CD4-positive, alpha-beta memory T cell (primary cell): ENCODE measurements around the gene ZNF776. TPM values are rescaled to one million over a fixed set of nuclear protein-coding genes. Genes with fewer than 3 reads are reported as not detected.
"Not testable (repeated sequence)": the region's sequence is repeated elsewhere in the genome, so short reads cannot be mapped to it uniquely, and the experiment has no call there.

ENCODE experiments used
- CTCF ChIA-PET: fragments of 350-600 bp; sonication (Branson Sonifier 250); formaldehyde crosslinking; loops from one replicate; lab custom pipeline; 2021; ENCODE audit warnings: inconsistent platforms; ENCODE audit not compliant: partially characterized antibody; lab: Charles Lee
- POLR2A ChIA-PET: fragments of 350-600 bp; sonication (Branson Sonifier 250); formaldehyde crosslinking; loops from one replicate; lab custom pipeline; 2021; ENCODE audit not compliant: partially characterized antibody; lab: Charles Lee
- DNase-seq, 5 donors: peaks; one replicate each; pipeline versions ENCODE4 v3.0.0 to v3.0.0-alpha.2; 2020 to 2022; ENCODE audit warnings: mixed read lengths in 1 of 5
- H3K27ac ChIP-seq: one replicate; pipeline ENCODE4 v1.7.0; 2013; ENCODE audit warnings: low read depth, low read length
- H3K27me3 ChIP-seq: 2 replicates; pipeline ENCODE4 v1.7.0; 2013; ENCODE audit warnings: mild to moderate bottlenecking, low read length, moderate library complexity; ENCODE audit not compliant: insufficient read depth
- H3K36me3 ChIP-seq: 2 replicates; pipeline ENCODE4 v1.7.0; 2013; ENCODE audit warnings: mild to moderate bottlenecking, low read length, moderate library complexity; ENCODE audit not compliant: insufficient read depth
- H3K4me1 ChIP-seq: 2 replicates; pipeline ENCODE4 v1.7.0; 2013; ENCODE audit warnings: mild to moderate bottlenecking, low read length, moderate library complexity; ENCODE audit not compliant: insufficient read depth
- H3K4me3 ChIP-seq, 2 donors: one replicate each; pipeline ENCODE4 v1.7.0; 2013; ENCODE audit warnings: low read length in 2 of 2, mild to moderate bottlenecking in 1 of 2
- H3K9me3 ChIP-seq, 2 donors: one replicate each; pipeline ENCODE4 v1.7.0; 2013; ENCODE audit warnings: low read length in 2 of 2, control low read depth in 1 of 2; ENCODE audit not compliant: control insufficient read depth in 1 of 2
- H3K27ac Mint-ChIP-seq, 7 donors: one replicate each; pipeline ENCODE4 v1.8.0; 2020 to 2021; ENCODE audit warnings: mixed read lengths in 7 of 7, mild to moderate bottlenecking in 6 of 7, inconsistent platforms in 3 of 7, moderate library complexity in 3 of 7
- H3K27me3 Mint-ChIP-seq, 2 donors: one replicate each; pipeline ENCODE4 v1.8.0; 2020 to 2021; ENCODE audit warnings: mixed read lengths in 2 of 2
- H3K36me3 Mint-ChIP-seq, 2 donors: one replicate each; pipeline ENCODE4 v1.8.0; 2020 to 2021; ENCODE audit warnings: mixed read lengths in 2 of 2, inconsistent platforms in 1 of 2, mild to moderate bottlenecking in 1 of 2
- H3K4me1 Mint-ChIP-seq, 4 donors: one replicate each; pipeline ENCODE4 v1.8.0; 2020 to 2021; ENCODE audit warnings: mixed read lengths in 4 of 4, mild to moderate bottlenecking in 1 of 4
- H3K4me3 Mint-ChIP-seq, 8 donors: one replicate each; pipeline ENCODE4 v1.8.0; 2020 to 2021; ENCODE audit warnings: mixed read lengths in 8 of 8, mild to moderate bottlenecking in 7 of 8, moderate library complexity in 6 of 8, inconsistent platforms in 3 of 8
- H3K9me3 Mint-ChIP-seq, 8 donors: one replicate each; pipeline ENCODE4 v1.8.0; 2020 to 2021; ENCODE audit warnings: mixed read lengths in 8 of 8, mild to moderate bottlenecking in 5 of 8, inconsistent platforms in 3 of 8, moderate library complexity in 1 of 8
- intact Hi-C: fragments of 100-400 bp; cut with micrococcal nuclease; formaldehyde crosslinking; loops from one replicate; pipeline ENCODE4 v1.15.1; 2023
- polyA plus RNA-seq, 2 donors: library from polyadenylated mRNA; unstranded; fragments of 300-500 nt; fragmentation: Illumina TruSeq; gene quantifications; one replicate each; pipeline ENCODE4 v1.2.3, GENCODE V29; 2021
- total RNA-seq, 2 experiments: library from RNA; stranded (reverse); gene quantifications; one replicate each; pipeline ENCODE4 v1.2.3, GENCODE V29; 2021

ZNF776 gene
- total and polyA plus RNA-seq, 4 experiments from 2014 or later, result 3.3 to 40.9 (median 22.3) TPM

DNA sequence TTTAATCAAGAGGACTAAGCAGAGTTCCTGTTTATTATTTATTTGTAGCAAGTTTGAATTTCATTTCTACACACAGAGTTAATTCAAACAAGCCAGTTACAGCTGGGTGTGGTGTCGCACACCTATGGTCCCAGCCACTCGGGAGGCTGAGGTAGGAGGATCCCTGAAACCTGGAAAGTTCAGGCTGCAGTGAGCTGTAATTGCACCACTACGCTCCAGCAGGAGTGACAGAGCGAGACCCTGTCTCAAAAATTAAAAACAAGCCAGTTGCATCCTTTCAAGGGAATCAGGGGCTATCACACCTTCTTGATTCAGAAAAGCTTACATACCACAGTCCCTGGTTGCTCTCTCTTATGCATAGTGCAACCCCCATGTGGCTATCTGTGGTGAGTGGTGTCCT lies 42.7 kb downstream of the ZNF776 start:
- peaks cover 0 to 33% of the 10 kb centered on the region in 2 donors for H3K9me3 ChIP-seq
- peaks cover 56 to 59% of the 10 kb centered on the region in 2 donors for H3K36me3 Mint-ChIP-seq
- H3K9me3 Mint-ChIP-seq, result peaks cover 9 to 68% (median 60%) of the 10 kb centered on the region in 8 donors
- H3K27me3 ChIP-seq, result no peaks in the 10 kb centered on the region
- H3K27me3 Mint-ChIP-seq, result no peaks in the 10 kb centered on the region
- ChIA-PET POLR2A (no interaction called here), CTCF (no interaction called here)
- peaks cover 0 to 15% (median 8%) of the 10 kb centered on the region in 4 donors for H3K4me1 Mint-ChIP-seq
- no peak overlapping the region for H3K4me3 ChIP-seq
- intact Hi-C loops, result no loop called here
- no peak for DNase-seq
- H3K27ac ChIP-seq, result no peak overlapping the region
- H3K36me3 ChIP-seq, result peaks cover 3% of the 10 kb centered on the region
- no peaks in the 10 kb centered on the region for H3K4me1 ChIP-seq
- H3K4me3 Mint-ChIP-seq, result no peak overlapping the region
- no peak overlapping the region for H3K27ac Mint-ChIP-seq

DNA sequence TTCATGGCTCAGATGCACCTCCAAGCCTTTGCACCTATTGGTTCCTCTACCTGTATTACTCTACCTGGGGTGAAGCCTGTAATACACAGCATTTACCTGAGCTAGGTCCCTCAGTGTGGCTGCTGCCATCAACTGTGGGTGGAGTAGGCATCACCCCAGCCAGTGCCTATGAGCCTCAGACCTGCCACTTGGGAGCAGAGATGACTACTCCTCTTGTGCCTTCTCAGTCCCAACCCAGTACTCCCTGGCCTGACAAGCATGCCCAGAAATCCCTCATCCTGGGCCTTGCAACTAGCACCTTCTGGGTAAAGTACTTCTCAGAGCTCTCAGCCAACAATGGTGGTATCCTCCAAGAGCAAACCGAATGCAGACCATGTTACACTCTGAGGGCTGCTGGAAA lies 50.0 kb downstream of the ZNF776 start:
- H3K4me3 Mint-ChIP-seq, H3K36me3 ChIP-seq, H3K27me3 Mint-ChIP-seq, CTCF ChIA-PET, H3K4me3 ChIP-seq, H3K9me3 ChIP-seq, H3K4me1 Mint-ChIP-seq, H3K27ac ChIP-seq, H3K27ac Mint-ChIP-seq, intact Hi-C loops, H3K4me1 ChIP-seq, POLR2A ChIA-PET, H3K27me3 ChIP-seq, DNase-seq: not testable (repeated sequence)
- Mint-ChIP-seq H3K36me3 (peaks cover 40 to 44% of the 10 kb centered on the region in 2 donors), H3K9me3 (peaks cover 0 to 20% (median 6%) of the 10 kb centered on the region in 8 donors)

- peaks cover 5% of the 10 kb centered on the region for H3K36me3 ChIP-seq
- ChIA-PET POLR2A (interaction anchor here (0.8 to 1.7 kb wide), 4 partner anchors 14 to 73 kb away, joined by 3 to 4 read pairs (median 4); partner anchors contain the start of genes ZNF552 and ZNF671), CTCF (no interaction called here)
- Mint-ChIP-seq H3K9me3 (peaks cover 0 to 3% (median 0%) of the 10 kb centered on the region in 8 donors), H3K27ac (peak overlapping the region in 1 of 7 donors; percentile 10), H3K36me3 (peaks cover 19 to 31% of the 10 kb centered on the region in 2 donors), H3K4me1 (peaks cover 10 to 24% (median 13%) of the 10 kb centered on the region in 4 donors), H3K27me3 (no peaks in the 10 kb centered on the region), H3K4me3 (no peak overlapping the region)
- H3K27ac ChIP-seq, result no peak overlapping the region
- H3K9me3 ChIP-seq, result no peaks in the 10 kb centered on the region
- no peaks in the 10 kb centered on the region for H3K27me3 ChIP-seq
- intact Hi-C loops, result no loop called here
- DNase-seq, result no peak
- H3K4me1 ChIP-seq, result no peaks in the 10 kb centered on the region
- no peak overlapping the region for H3K4me3 ChIP-seq
These were observed 54.1 kb downstream of the ZNF776 start for GRCh38 chr19:57800696-57801095.

GRCh38 chr19:57802269-57802668 lies 55.7 kb downstream of the ZNF776 start:
- Mint-ChIP-seq H3K9me3 (peaks cover 0 to 3% (median 0%) of the 10 kb centered on the region in 8 donors), H3K27ac (no peak overlapping the region), H3K4me1 (peaks cover 10 to 24% (median 14%) of the 10 kb centered on the region in 4 donors), H3K27me3 (no peaks in the 10 kb centered on the region), H3K36me3 (peaks cover 16 to 28% of the 10 kb centered on the region in 2 donors), H3K4me3 (no peak overlapping the region)
- Histone ChIP-seq H3K27me3 (no peaks in the 10 kb centered on the region), H3K4me3 (no peak overlapping the region), H3K9me3 (no peaks in the 10 kb centered on the region), H3K4me1 (no peaks in the 10 kb centered on the region), H3K27ac (no peak overlapping the region), H3K36me3 (no peaks in the 10 kb centered on the region)
- DNase-seq, result no peak
- intact Hi-C loops, result no loop called here
- CTCF ChIA-PET, result interaction anchor here (0.6 kb wide), 1 partner anchor 290 kb away, joined by 3 read pairs; no protein-coding TSS in a partner anchor
- POLR2A ChIA-PET, result interaction anchor here (1.7 kb wide), 1 partner anchor 12 kb away, joined by 4 read pairs; the partner anchor contains the start of gene ZNF552

DNA sequence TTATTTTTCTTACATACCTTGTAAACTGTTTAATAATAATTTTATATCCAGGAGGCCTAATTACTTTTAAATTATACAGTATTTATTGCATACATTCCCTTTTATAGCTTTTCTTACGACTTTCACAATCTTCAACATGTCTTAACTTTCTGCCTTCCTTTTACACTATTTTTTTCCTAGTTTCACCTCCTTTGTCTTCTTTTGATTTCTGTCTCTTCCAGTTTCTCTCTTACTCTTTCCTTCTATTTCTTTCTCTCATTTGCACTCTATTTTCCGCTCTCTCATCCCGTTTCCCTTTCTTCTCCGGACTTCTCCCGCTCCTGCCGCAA lies 56.6 kb downstream of the ZNF776 start:
- POLR2A ChIA-PET, result no interaction called here
- peak overlapping the region in 6 of 8 donors; percentile 37 to 76 (median 56) for H3K4me3 Mint-ChIP-seq
- CTCF ChIA-PET, result no interaction called here
- no peak overlapping the region for H3K4me3 ChIP-seq
- DNase-seq, result no peak
- H3K36me3 Mint-ChIP-seq, result peaks cover 23 to 35% of the 10 kb centered on the region in 2 donors
- peaks cover 10 to 24% (median 14%) of the 10 kb centered on the region in 4 donors for H3K4me1 Mint-ChIP-seq
- H3K27me3 Mint-ChIP-seq, result no peaks in the 10 kb centered on the region
- peaks cover 8% of the 10 kb centered on the region for H3K36me3 ChIP-seq
- no peaks in the 10 kb centered on the region for H3K9me3 ChIP-seq
- H3K27me3 ChIP-seq, result no peaks in the 10 kb centered on the region
- peak overlapping the region in 1 of 7 donors; percentile 26 for H3K27ac Mint-ChIP-seq
- H3K27ac ChIP-seq, result no peak overlapping the region
- peaks cover 0 to 3% (median 0%) of the 10 kb centered on the region in 8 donors for H3K9me3 Mint-ChIP-seq
- no peaks in the 10 kb centered on the region for H3K4me1 ChIP-seq
- intact Hi-C loops, result no loop called here

GRCh38 chr19:57803594-57804325 lies 57.1 kb downstream of the ZNF776 start:
- Histone ChIP-seq H3K36me3 (peaks cover 12% of the 10 kb centered on the region), H3K27ac (no peak overlapping the region), H3K9me3 (no peaks in the 10 kb centered on the region), H3K4me1 (no peaks in the 10 kb centered on the region), H3K27me3 (no peaks in the 10 kb centered on the region), H3K4me3 (no peak overlapping the region)
- CTCF ChIA-PET, result no interaction called here
- Mint-ChIP-seq H3K27me3 (no peaks in the 10 kb centered on the region), H3K4me1 (peaks cover 10 to 24% (median 14%) of the 10 kb centered on the region in 4 donors), H3K9me3 (peaks cover 0 to 3% (median 0%) of the 10 kb centered on the region in 8 donors), H3K4me3 (peak overlapping the region; percentile 37 to 76 (median 56)), H3K36me3 (peaks cover 23 to 41% of the 10 kb centered on the region in 2 donors), H3K27ac (peak overlapping the region in 3 of 7 donors; percentile 33 to 68 (median 54))
- intact Hi-C loops, result no loop called here
- POLR2A ChIA-PET, result interaction anchor here (0.6 kb wide), 1 partner anchor 47 kb away, joined by 3 read pairs; no protein-coding TSS in a partner anchor
- DNase-seq, result no peak

DNA sequence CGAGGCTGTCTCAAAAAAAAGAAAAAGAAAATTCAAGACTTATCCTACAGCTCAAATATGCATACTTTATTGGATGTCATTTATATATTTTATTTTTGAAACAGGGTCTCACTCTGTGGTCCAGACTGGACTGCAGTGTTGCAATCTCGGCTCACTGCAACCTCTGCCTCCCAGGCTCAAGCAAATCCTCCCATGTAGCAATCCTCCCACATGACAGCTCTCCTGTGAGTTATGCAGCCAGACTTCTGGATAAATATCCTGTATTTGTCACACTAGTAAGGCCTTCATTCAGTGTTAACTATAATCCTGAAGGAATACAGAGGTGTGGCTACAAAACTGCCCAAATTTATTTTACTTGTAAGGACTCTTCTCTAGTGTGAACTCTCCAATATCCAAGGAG lies 60.9 kb downstream of the ZNF776 start:
- ChIA-PET POLR2A (interaction anchor here (2.3 kb wide), 1 partner anchor 12 kb away, joined by 8 read pairs; no protein-coding TSS in a partner anchor), CTCF (no interaction called here)
- peaks cover 17% of the 10 kb centered on the region for H3K36me3 ChIP-seq
- no peaks in the 10 kb centered on the region for H3K27me3 Mint-ChIP-seq
- H3K9me3 Mint-ChIP-seq, result peaks cover 0 to 3% (median 0%) of the 10 kb centered on the region in 8 donors
- no peaks in the 10 kb centered on the region for H3K27me3 ChIP-seq
- H3K4me1 Mint-ChIP-seq, result peaks cover 14 to 31% (median 21%) of the 10 kb centered on the region in 4 donors
- DNase-seq, result no peak
- no peaks in the 10 kb centered on the region for H3K9me3 ChIP-seq
- H3K4me1 ChIP-seq, result peaks cover under 1% of the 10 kb centered on the region
- no peak overlapping the region for H3K4me3 ChIP-seq
- H3K4me3 Mint-ChIP-seq, result no peak overlapping the region
- no peak overlapping the region for H3K27ac Mint-ChIP-seq
- H3K36me3 Mint-ChIP-seq, result peaks cover 29 to 53% of the 10 kb centered on the region in 2 donors
- H3K27ac ChIP-seq, result no peak overlapping the region
- intact Hi-C loops, result no loop called here
